DND-41 (cell line): ENCODE results near the gene TRAF2.

ENCODE experiments used
- EZH2 ChIP-seq: IDR thresholded peaks from 3 replicates; pipeline ENCODE4 v1.6.1; 2012; ENCODE audit warnings: borderline replicate concordance, low read depth, mild to moderate bottlenecking, moderate library complexity, low read length, inconsistent platforms; ENCODE audit not compliant: severe bottlenecking
- TF ChIP-seq, protein P1 (sequence below): IDR thresholded peaks from 2 replicates; pipeline ENCODE4 v1.5.1; 2012; ENCODE audit warnings: borderline replicate concordance, low read length, moderate library complexity, mild to moderate bottlenecking; ENCODE audit not compliant: poor library complexity, severe bottlenecking; ENCODE audit errors: extremely low read depth

- TF ChIP-seq, protein P1, sequence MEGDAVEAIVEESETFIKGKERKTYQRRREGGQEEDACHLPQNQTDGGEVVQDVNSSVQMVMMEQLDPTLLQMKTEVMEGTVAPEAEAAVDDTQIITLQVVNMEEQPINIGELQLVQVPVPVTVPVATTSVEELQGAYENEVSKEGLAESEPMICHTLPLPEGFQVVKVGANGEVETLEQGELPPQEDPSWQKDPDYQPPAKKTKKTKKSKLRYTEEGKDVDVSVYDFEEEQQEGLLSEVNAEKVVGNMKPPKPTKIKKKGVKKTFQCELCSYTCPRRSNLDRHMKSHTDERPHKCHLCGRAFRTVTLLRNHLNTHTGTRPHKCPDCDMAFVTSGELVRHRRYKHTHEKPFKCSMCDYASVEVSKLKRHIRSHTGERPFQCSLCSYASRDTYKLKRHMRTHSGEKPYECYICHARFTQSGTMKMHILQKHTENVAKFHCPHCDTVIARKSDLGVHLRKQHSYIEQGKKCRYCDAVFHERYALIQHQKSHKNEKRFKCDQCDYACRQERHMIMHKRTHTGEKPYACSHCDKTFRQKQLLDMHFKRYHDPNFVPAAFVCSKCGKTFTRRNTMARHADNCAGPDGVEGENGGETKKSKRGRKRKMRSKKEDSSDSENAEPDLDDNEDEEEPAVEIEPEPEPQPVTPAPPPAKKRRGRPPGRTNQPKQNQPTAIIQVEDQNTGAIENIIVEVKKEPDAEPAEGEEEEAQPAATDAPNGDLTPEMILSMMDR = no peak
- TF ChIP-seq EZH2 = no peak
Measured at GRCh38 chr9:136964171-136964689, 77.9 kb downstream of the TRAF2 start.
